Panc1 (cell line): ENCODE measurements around the gene BCR.

Experiments used
- POLR2AphosphoS5 ChIP-seq: IDR thresholded peaks from 2 replicates; pipeline ENCODE4 v1.6.1; 2012; ENCODE audit warnings: mild to moderate bottlenecking, low read depth, low read length, moderate library complexity
- SIN3A ChIP-seq: IDR thresholded peaks from 2 replicates; pipeline ENCODE4 v1.6.1; 2012; ENCODE audit warnings: low read depth, mild to moderate bottlenecking, low read length, moderate library complexity, borderline replicate concordance; ENCODE audit not compliant: insufficient read depth
- TCF7L2 ChIP-seq: IDR thresholded peaks from 2 replicates; pipeline ENCODE4 v1.6.1; 2011; ENCODE audit warnings: mild to moderate bottlenecking, low read depth, low read length, inconsistent platforms
- TF ChIP-seq, protein P1 (sequence below), 2 experiments: IDR thresholded peaks; 2 replicates each; pipeline ENCODE4 v1.6.1; 2011 to 2012; ENCODE audit warnings: low read depth in 2 of 2, control low read depth in 1 of 2, low read length in 1 of 2, mild to moderate bottlenecking in 1 of 2, moderate library complexity in 1 of 2; ENCODE audit not compliant: insufficient read depth in 1 of 2
- TF ChIP-seq, protein P2 (sequence below): fragments of 450-650 bp; IDR thresholded peaks from 2 replicates; pipeline ENCODE4 v1.5.1; 2017; ENCODE audit warnings: mild to moderate bottlenecking

DNA sequence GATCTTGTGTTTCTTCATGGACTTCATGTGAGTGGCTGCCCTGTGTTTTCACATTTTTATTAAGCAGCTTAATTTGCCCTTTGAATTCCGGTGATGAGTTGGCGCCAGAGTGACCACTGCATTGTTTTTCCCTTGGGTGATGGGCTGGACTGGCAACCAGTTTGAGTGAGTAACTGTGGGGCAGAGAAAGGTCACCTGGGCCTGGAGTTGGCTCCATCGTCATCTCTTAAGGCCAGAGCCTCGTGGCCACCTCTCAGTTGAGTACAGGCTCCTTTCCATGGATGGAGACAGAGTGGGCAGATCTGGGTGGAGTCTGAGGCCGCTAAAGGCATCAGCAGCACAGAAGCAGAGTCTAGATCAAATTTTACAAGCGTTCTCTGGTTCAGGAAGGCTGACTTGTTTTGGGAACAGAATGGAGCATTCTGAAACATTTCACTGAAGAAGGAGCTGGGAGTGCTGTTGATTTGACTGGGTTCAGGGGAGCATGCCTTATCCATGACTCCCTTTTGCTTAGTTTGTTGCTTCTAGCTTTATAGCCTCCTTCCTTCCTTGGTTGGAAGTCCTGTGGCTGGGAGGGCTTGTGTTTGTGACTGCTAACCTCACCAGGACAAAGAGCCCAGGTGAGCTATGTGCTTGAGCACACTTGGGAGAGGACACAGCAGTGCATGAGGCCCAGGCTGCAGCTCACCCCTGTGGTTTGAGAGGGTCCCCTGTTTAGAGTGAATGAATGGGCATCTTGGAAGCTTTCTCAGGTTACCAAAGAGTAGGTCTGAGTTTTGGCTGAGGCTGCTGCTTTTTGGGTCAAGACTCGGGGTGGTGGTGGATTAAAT, 7.8 kb downstream of the BCR start:
- TF ChIP-seq, protein P1, sequence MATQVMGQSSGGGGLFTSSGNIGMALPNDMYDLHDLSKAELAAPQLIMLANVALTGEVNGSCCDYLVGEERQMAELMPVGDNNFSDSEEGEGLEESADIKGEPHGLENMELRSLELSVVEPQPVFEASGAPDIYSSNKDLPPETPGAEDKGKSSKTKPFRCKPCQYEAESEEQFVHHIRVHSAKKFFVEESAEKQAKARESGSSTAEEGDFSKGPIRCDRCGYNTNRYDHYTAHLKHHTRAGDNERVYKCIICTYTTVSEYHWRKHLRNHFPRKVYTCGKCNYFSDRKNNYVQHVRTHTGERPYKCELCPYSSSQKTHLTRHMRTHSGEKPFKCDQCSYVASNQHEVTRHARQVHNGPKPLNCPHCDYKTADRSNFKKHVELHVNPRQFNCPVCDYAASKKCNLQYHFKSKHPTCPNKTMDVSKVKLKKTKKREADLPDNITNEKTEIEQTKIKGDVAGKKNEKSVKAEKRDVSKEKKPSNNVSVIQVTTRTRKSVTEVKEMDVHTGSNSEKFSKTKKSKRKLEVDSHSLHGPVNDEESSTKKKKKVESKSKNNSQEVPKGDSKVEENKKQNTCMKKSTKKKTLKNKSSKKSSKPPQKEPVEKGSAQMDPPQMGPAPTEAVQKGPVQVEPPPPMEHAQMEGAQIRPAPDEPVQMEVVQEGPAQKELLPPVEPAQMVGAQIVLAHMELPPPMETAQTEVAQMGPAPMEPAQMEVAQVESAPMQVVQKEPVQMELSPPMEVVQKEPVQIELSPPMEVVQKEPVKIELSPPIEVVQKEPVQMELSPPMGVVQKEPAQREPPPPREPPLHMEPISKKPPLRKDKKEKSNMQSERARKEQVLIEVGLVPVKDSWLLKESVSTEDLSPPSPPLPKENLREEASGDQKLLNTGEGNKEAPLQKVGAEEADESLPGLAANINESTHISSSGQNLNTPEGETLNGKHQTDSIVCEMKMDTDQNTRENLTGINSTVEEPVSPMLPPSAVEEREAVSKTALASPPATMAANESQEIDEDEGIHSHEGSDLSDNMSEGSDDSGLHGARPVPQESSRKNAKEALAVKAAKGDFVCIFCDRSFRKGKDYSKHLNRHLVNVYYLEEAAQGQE (IDR thresholded peaks at IDR 0.05; ENCODE audit: insufficient read depth in 1 of 2, low read depth in 2 of 2, low read length in 1 of 2) = no peak
- TF ChIP-seq, protein P2, sequence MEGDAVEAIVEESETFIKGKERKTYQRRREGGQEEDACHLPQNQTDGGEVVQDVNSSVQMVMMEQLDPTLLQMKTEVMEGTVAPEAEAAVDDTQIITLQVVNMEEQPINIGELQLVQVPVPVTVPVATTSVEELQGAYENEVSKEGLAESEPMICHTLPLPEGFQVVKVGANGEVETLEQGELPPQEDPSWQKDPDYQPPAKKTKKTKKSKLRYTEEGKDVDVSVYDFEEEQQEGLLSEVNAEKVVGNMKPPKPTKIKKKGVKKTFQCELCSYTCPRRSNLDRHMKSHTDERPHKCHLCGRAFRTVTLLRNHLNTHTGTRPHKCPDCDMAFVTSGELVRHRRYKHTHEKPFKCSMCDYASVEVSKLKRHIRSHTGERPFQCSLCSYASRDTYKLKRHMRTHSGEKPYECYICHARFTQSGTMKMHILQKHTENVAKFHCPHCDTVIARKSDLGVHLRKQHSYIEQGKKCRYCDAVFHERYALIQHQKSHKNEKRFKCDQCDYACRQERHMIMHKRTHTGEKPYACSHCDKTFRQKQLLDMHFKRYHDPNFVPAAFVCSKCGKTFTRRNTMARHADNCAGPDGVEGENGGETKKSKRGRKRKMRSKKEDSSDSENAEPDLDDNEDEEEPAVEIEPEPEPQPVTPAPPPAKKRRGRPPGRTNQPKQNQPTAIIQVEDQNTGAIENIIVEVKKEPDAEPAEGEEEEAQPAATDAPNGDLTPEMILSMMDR = no peak
- TF ChIP-seq SIN3A (no peak), POLR2AphosphoS5 (no peak), TCF7L2 (no peak)
